HG03575 (cell line): ENCODE measurements around the gene EVL.

ENCODE experiments used
- ATAC-seq: cut with Tn5 transposase; IDR thresholded peaks from one replicate; pipeline ENCODE4 v1.9.1; 2021; ENCODE audit not compliant: unreplicated experiment, insufficient number of reproducible peaks, low FRiP score; ENCODE audit errors: extremely low read depth

Gene EVL

GRCh38 chr14:100119251-100119650 is 54.0 kb downstream of the EVL start:
- no peak for ATAC-seq

GRCh38 chr14:100120522-100121269 is 55.5 kb downstream of the EVL start:
- ATAC-seq: no peak

- ATAC-seq: no peak
These were observed 56.6 kb downstream of the EVL start for GRCh38 chr14:100121643-100122480.

- ATAC-seq: no peak
These were observed 57.4 kb downstream of the EVL start for GRCh38 chr14:100122481-100123223.

GRCh38 chr14:100123618-100124017 is 58.4 kb downstream of the EVL start:
- no peak for ATAC-seq

- no peak for ATAC-seq
These were observed 59.4 kb downstream of the EVL start for GRCh38 chr14:100124551-100125088.

GRCh38 chr14:100126401-100126800 is 61.2 kb downstream of the EVL start:
- no peak for ATAC-seq

GRCh38 chr14:100127853-100128455 is 62.7 kb downstream of the EVL start:
- no peak for ATAC-seq

- no peak for ATAC-seq
These were observed 63.5 kb downstream of the EVL start for GRCh38 chr14:100128688-100129087.

GRCh38 chr14:100129161-100129589 is 64.0 kb downstream of the EVL start:
- no peak for ATAC-seq

- ATAC-seq: no peak
These were observed 65.3 kb downstream of the EVL start for GRCh38 chr14:100130521-100130920.

- ATAC-seq: no peak
These were observed 66.0 kb downstream of the EVL start for GRCh38 chr14:100131181-100131580.

- no peak for ATAC-seq
These were observed 67.1 kb downstream of the EVL start for GRCh38 chr14:100132161-100132902.

GRCh38 chr14:100132903-100133510 is 67.8 kb downstream of the EVL start:
- no peak for ATAC-seq

GRCh38 chr14:100134586-100134985 is 69.4 kb downstream of the EVL start:
- no peak for ATAC-seq

- no peak for ATAC-seq
These were observed 69.9 kb downstream of the EVL start for GRCh38 chr14:100135073-100135472.

GRCh38 chr14:100135784-100136183 is 70.6 kb downstream of the EVL start:
- no peak for ATAC-seq

- no peak for ATAC-seq
These were observed 72.0 kb downstream of the EVL start for GRCh38 chr14:100137173-100137572.
